Thyroid gland (tissue), 4 donors: ENCODE measurements around the gene RNF187.

ENCODE experiments used
- POLR2A ChIP-seq, 2 donors: fragments of 450-650 bp; IDR thresholded peaks; one replicate each; pipeline ENCODE4 v1.6.1; 2017; ENCODE audit warnings: antibody characterized with exemption in 2 of 2, mild to moderate bottlenecking in 2 of 2, moderate library complexity in 1 of 2
- TF ChIP-seq, protein P1 (sequence below), 6 experiments: fragments of 200-600 bp in 3 of 6; fragments of 450-650 bp in 3 of 6; sonication (generic) in 3 of 6; IDR thresholded peaks; one replicate each; pipeline ENCODE4 v1.5.1; 2016 to 2019; ENCODE audit warnings: antibody characterized with exemption in 6 of 6, mild to moderate bottlenecking in 2 of 6, inconsistent platforms in 1 of 6, moderate library complexity in 1 of 6

DNA sequence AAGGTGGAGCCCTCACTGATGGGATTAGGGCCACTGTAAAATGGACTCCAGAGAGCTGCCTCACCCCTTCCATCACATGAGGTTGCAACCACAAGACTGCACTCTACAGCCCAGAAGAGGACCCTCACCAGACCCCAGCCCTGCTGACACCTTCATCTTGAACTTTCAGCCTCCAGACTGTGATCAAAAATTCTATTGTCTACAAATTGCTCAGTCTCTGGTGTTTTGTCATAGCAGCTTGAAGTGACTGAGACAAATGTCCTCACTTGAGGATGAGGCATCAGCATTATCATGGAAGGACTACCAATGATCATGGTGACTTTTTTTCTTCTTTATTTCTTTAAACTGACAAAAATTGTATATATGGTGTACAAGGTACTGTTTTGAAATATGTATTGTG, 43.8 kb upstream of the RNF187 start:
- TF ChIP-seq, protein P1, sequence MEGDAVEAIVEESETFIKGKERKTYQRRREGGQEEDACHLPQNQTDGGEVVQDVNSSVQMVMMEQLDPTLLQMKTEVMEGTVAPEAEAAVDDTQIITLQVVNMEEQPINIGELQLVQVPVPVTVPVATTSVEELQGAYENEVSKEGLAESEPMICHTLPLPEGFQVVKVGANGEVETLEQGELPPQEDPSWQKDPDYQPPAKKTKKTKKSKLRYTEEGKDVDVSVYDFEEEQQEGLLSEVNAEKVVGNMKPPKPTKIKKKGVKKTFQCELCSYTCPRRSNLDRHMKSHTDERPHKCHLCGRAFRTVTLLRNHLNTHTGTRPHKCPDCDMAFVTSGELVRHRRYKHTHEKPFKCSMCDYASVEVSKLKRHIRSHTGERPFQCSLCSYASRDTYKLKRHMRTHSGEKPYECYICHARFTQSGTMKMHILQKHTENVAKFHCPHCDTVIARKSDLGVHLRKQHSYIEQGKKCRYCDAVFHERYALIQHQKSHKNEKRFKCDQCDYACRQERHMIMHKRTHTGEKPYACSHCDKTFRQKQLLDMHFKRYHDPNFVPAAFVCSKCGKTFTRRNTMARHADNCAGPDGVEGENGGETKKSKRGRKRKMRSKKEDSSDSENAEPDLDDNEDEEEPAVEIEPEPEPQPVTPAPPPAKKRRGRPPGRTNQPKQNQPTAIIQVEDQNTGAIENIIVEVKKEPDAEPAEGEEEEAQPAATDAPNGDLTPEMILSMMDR (IDR thresholded peaks at IDR 0.05): no peak
- TF ChIP-seq POLR2A (IDR thresholded peaks at IDR 0.05): no peak
